ENCODE data around the gene ATOX1. TPM values are rescaled to one million over a fixed set of nuclear protein-coding genes. Genes with fewer than 3 reads are reported as not detected.

The ATOX1 gene
- total and polyA plus RNA-seq, 2 of the 4 experiments (the other 2 are of a cell fraction), result 56.3 to 360 TPM

DNA sequence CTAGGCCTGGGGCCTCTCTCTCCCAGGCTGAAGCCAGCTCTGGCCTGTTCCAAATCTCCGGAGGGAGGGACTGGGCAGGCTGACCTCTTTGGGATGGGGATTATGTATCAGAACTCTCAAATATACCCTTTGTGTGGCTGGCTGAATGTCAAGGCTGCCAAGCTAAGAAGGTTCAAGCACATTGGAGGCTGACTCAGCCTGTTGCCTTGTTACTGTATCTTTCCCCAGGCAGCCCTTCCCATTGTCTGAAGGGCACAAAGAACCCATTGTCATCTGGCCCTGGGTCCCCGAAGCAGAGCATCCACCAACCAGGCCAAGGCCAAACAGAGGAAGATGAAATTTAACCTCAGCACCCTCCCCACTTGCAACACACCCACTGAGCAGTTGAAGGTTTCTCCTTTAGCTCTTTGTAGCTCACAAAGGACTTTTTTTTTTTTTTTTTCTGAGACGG, 64.4 kb downstream of the ATOX1 start:
- Histone ChIP-seq H3K4ac (ENCODE audit: low read depth, low read length) (peak overlapping the region; percentile 41), H2AK5ac (ENCODE audit: low read depth, low read length) (peak overlapping the region; percentile 66), H2BK5ac (ENCODE audit: low read depth, low read length, poor library complexity, severe bottlenecking) (no peak overlapping the region), H3K79me1 (ENCODE audit: low read depth in 1 of 2, low read length in 2 of 2) (peaks cover 8 to 27% of the 10 kb centered on the region in 2 experiments; a peak in 3 of 4 replicates), H2AK9ac (replicated peaks; ENCODE audit: low read depth, low read length, poor library complexity) (peak overlapping the region; percentile 1), H4K5ac (ENCODE audit: low read depth, low read length) (no peak overlapping the region), H4K20me1 (ENCODE audit: insufficient read depth, low read length) (no peaks in the 10 kb centered on the region), H3K36me3 (ENCODE audit: control insufficient read depth, insufficient read depth, low read length) (no peaks in the 10 kb centered on the region), H3K23ac (ENCODE audit: low read depth, low read length) (no peak overlapping the region), H2AFZ (replicated peaks; ENCODE audit: low read length, poor library complexity) (peak overlapping the region; percentile 6), H4K91ac (ENCODE audit: insufficient read depth, low read depth, low read length) (peak overlapping the region; percentile 39; the same call in 1 of the 2 replicates), H3K27ac (ENCODE audit: insufficient read depth, low read length) (peak overlapping the region; percentile 36; the same call in 1 of the 2 replicates), H3K9ac (ENCODE audit: low read depth, low read length) (no peak overlapping the region), H2BK15ac (ENCODE audit: low read depth, low read length) (peak overlapping the region; percentile 55; the same call in 1 of the 3 replicates), H3K4me1 (ENCODE audit: control insufficient read depth, insufficient read depth, low read length) (peaks cover 33% of the 10 kb centered on the region), H3K4me3 (ENCODE audit: insufficient read depth, low read depth, low read length) (no peak overlapping the region), H3K56ac (ENCODE audit: extremely low read depth, insufficient read depth, low read length) (no peak overlapping the region), H3K14ac (replicated peaks; ENCODE audit: low read depth, low read length) (peak overlapping the region; percentile 10; the same call in 1 of the 2 replicates), H3K9me3 (ENCODE audit: control insufficient read depth, insufficient read depth, low read length) (no peaks in the 10 kb centered on the region), H3K9me1 (ENCODE audit: insufficient read depth, low read length) (peaks cover 14% of the 10 kb centered on the region), H2BK20ac (ENCODE audit: low read depth, low read length) (no peak overlapping the region), H4K8ac (ENCODE audit: low read depth in 2 of 2, low read length in 2 of 2) (0 out of 4 replicates have a peak overlapping the region, but pooled peaks of 1 of the 2 experiments have one; percentile 30), H3K4me2 (ENCODE audit: low read depth, low read length) (no peak overlapping the region), H3K27me3 (ENCODE audit: control insufficient read depth, insufficient read depth, low read length) (no peaks in the 10 kb centered on the region), H2BK120ac (ENCODE audit: low read depth, low read length) (0 out of 2 replicates have a peak overlapping the region, but pooled peaks have one; percentile 8), H3K18ac (ENCODE audit: low read depth, low read length) (peak overlapping the region; percentile 43; the same call in 1 of the 2 replicates)
- intact Hi-C loops (cut with micrococcal nuclease) (no loop called here), in situ Hi-C loops (cut with MboI; ENCODE audit: low sequenced_read_pairs) (no loop called here), dilution Hi-C loops (cut with HindIII; ENCODE audit: low sequenced_read_pairs, unreplicated experiment) (no loop called here)
- ChIA-PET CTCF (no interaction called here), POLR2A (ENCODE audit: unreplicated experiment) (no interaction called here)
- DNase-seq, result no peak
- no peak for TF ChIP-seq NFE2L2 (IDR thresholded peaks at IDR 0.05; ENCODE audit: low read depth, low read length)
- TF ChIP-seq SMC3 (IDR thresholded peaks at IDR 0.05; ENCODE audit: low read depth, low read length), result no peak
- no peak for TF ChIP-seq RCOR1 (IDR thresholded peaks at IDR 0.05; ENCODE audit: insufficient replicate concordance, low read length)
- WGBS, 2 experiments (ENCODE audit: extremely low coverage in 2 of 2, insufficient read length in 1 of 2), result no CpG with 5 or more reads among the region's 3 CpGs
- no peak for ATAC-seq (ENCODE audit: low read depth)
- BruUV-seq (replicated peaks), result no TSS peak

Small RNA genes within 50 kb of the gene (microRNA-seq; reads per million reads assigned to microRNA genes)
- not detected for gene RN7SKP232 (ENCODE audit: insufficient read depth, insufficient read length)

Small RNA genes within 50 kb of the gene (small RNA-seq; reads per million reads assigned to genes)
- gene RN7SKP232, result 0 reads per million in 5 experiments

Other genes with a start within 250 kb of the ATOX1 start
- under 0.01 TPM in 2 replicates for gene FAT2, start 167.3 kb downstream of the ATOX1 start, total RNA-seq (2012; rRNA removed)
- 0.03 and 0.06 TPM in 2 replicates for gene FAT2, start 167.3 kb downstream of the ATOX1 start, polyA plus RNA-seq (2012; rRNA removed)
- gene SPARC, start 71.7 kb downstream of the ATOX1 start, total RNA-seq (2012; rRNA removed), result 1,186 and 1,450 TPM in 2 replicates
- gene SPARC, start 71.7 kb downstream of the ATOX1 start, polyA plus RNA-seq (2012; rRNA removed), result 4,692 and 5,281 TPM in 2 replicates
- 272 and 482 TPM in 2 replicates for gene G3BP1, start 13.3 kb upstream of the ATOX1 start, total RNA-seq (2012; rRNA removed)
- gene G3BP1, start 13.3 kb upstream of the ATOX1 start, polyA plus RNA-seq (2012; rRNA removed), result 32.8 and 40.2 TPM in 2 replicates
- gene GLRA1, start 166.2 kb upstream of the ATOX1 start, total RNA-seq (2012; rRNA removed), result not detected in 2 replicates
- gene GLRA1, start 166.2 kb upstream of the ATOX1 start, polyA plus RNA-seq (2012; rRNA removed), result not detected in 2 replicates

All from IMR-90 (cell line).